H1 (cell line): ENCODE results near the gene MTR. TPM values are rescaled to one million over a fixed set of nuclear protein-coding genes. Genes with fewer than 3 reads are reported as not detected.

Experiments
- CTCF ChIA-PET: fragments of 300-600 bp; sonication (Branson Sonifier 250); formaldehyde crosslinking; loops from one replicate; lab custom pipeline; 2021; ENCODE audit not compliant: partially characterized antibody; lab: Charles Lee
- POLR2A ChIA-PET: fragments of 300-600 bp; sonication (Branson Sonifier 250); formaldehyde crosslinking; loops from one replicate; lab custom pipeline; 2021; ENCODE audit warnings: inconsistent platforms; ENCODE audit not compliant: partially characterized antibody; lab: Charles Lee
- DNase-seq, 2 experiments: peaks; one replicate each; pipeline versions ENCODE4 v3.0.0 to v3.0.0-alpha.2; 2010 to 2022; ENCODE audit warnings: low spot score in 2 of 2, low read depth in 1 of 2, mixed read lengths in 1 of 2
- FAIRE-seq: peaks from 2 replicates; lab custom pipeline; 2011; peaks lifted over from hg19 to GRCh38; lab: Jason Lieb, UNC
- H2AFZ ChIP-seq: 2 replicates; pipeline ENCODE4 v1.8.1; 2012; ENCODE audit warnings: low read length, inconsistent platforms
- H2AK5ac ChIP-seq: 2 replicates; pipeline ENCODE4 v1.6.1; 2013; ENCODE audit warnings: low read depth, low read length
- H2BK120ac ChIP-seq: replicated peaks from 2 replicates; pipeline ENCODE3; 2013; ENCODE audit warnings: low read depth, low read length, inconsistent platforms
- H2BK12ac ChIP-seq: 2 replicates; pipeline ENCODE4 v1.6.1; 2013; ENCODE audit warnings: low read depth, low read length
- H2BK15ac ChIP-seq: 2 replicates; pipeline ENCODE4 v1.6.1; 2013; ENCODE audit warnings: low read length
- H2BK20ac ChIP-seq: 2 replicates; pipeline ENCODE4 v1.6.1; 2013; ENCODE audit warnings: low read length
- H2BK5ac ChIP-seq: 2 replicates; pipeline ENCODE4 v1.6.1; 2013; ENCODE audit warnings: low read depth, low read length
- H3K14ac ChIP-seq: 2 replicates; pipeline ENCODE4 v1.6.1; 2013; ENCODE audit warnings: inconsistent platforms; ENCODE audit not compliant: insufficient read length
- H3K18ac ChIP-seq: 2 replicates; pipeline ENCODE4 v1.6.1; 2013; ENCODE audit warnings: low read length; ENCODE audit errors: extremely low read depth
- H3K23ac ChIP-seq: 2 replicates; pipeline ENCODE4 v1.6.1; 2013; ENCODE audit warnings: inconsistent platforms; ENCODE audit not compliant: insufficient read length
- H3K23me2 ChIP-seq: 2 replicates; pipeline ENCODE4 v1.6.1; 2013; ENCODE audit warnings: low read depth, low read length
- H3K27ac ChIP-seq: 2 replicates; pipeline ENCODE4 v1.6.1; 2011; ENCODE audit warnings: low read depth, low read length, inconsistent platforms
- H3K27me3 ChIP-seq, 4 experiments: replicated peaks in 1 of 4; 1 replicate in 1 of 4; 2 replicates in 3 of 4; pipeline versions ENCODE4 v1.6.1 to v1.8.1; 2011 to 2013; ENCODE audit warnings: low read length in 3 of 4, mild to moderate bottlenecking in 3 of 4, inconsistent platforms in 2 of 4, mixed read lengths in 2 of 4, moderate library complexity in 1 of 4; ENCODE audit not compliant: control insufficient read depth in 3 of 4, insufficient read depth in 3 of 4; ENCODE audit errors: extremely low read depth in 1 of 4
- H3K36me3 ChIP-seq, 4 experiments: 2 replicates each; pipeline versions ENCODE4 v1.6.1 to v1.8.1; 2011 to 2013; ENCODE audit warnings: mild to moderate bottlenecking in 4 of 4, low read length in 3 of 4, moderate library complexity in 2 of 4, control low read depth in 1 of 4, inconsistent platforms in 1 of 4; ENCODE audit not compliant: insufficient read depth in 4 of 4, control insufficient read depth in 2 of 4
- H3K4ac ChIP-seq: replicated peaks from 2 replicates; pipeline ENCODE3; 2013; ENCODE audit warnings: low read length, low read depth, mixed read lengths, inconsistent platforms; ENCODE audit not compliant: insufficient read length
- H3K4me1 ChIP-seq, 4 experiments: replicated peaks in 1 of 4; 1 replicate in 1 of 4; 2 replicates in 3 of 4; pipeline versions ENCODE4 v1.6.1 to v1.8.1; 2011 to 2013; ENCODE audit warnings: low read length in 3 of 4, inconsistent platforms in 2 of 4, mixed read lengths in 1 of 4; ENCODE audit not compliant: insufficient read depth in 4 of 4, control insufficient read depth in 3 of 4
- H3K4me2 ChIP-seq, 2 experiments: 2 replicates each; pipeline versions ENCODE4 v1.6.1 to v1.8.1; 2011 to 2013; ENCODE audit warnings: low read depth in 2 of 2, low read length in 2 of 2, control low read depth in 1 of 2, inconsistent platforms in 1 of 2, mild to moderate bottlenecking in 1 of 2; ENCODE audit not compliant: insufficient read depth in 1 of 2
- H3K4me3 ChIP-seq, 4 experiments: fragments of 200-600, 300-600 bp in 1 of 4; sonication (generic), shearing (Covaris generic), sonication (Bioruptor Twin) in 1 of 4; 2 replicates each; pipeline versions ENCODE4 v1.5.1 to v1.8.1; 2011 to 2016; ENCODE audit warnings: low read length in 4 of 4, low read depth in 3 of 4, control low read depth in 2 of 4, inconsistent platforms in 2 of 4, mild to moderate bottlenecking in 2 of 4, mixed read lengths in 1 of 4, moderate library complexity in 1 of 4; ENCODE audit not compliant: insufficient read depth in 2 of 4; ENCODE audit errors: extremely low read depth in 1 of 4
- H3K56ac ChIP-seq: replicated peaks from 2 replicates; pipeline ENCODE3; 2013; ENCODE audit warnings: low read depth, mild to moderate bottlenecking, mixed read lengths, low read length, inconsistent platforms; ENCODE audit not compliant: insufficient read length
- H3K79me1 ChIP-seq: 2 replicates; pipeline ENCODE4 v1.6.1; 2013; ENCODE audit warnings: low read depth, low read length, control low read depth
- H3K79me2 ChIP-seq, 2 experiments: 2 replicates each; pipeline versions ENCODE4 v1.6.1 to v1.8.1; 2012 to 2013; ENCODE audit warnings: low read length in 2 of 2, mild to moderate bottlenecking in 2 of 2, inconsistent platforms in 1 of 2; ENCODE audit not compliant: insufficient read depth in 2 of 2, control insufficient read depth in 1 of 2
- H3K9ac ChIP-seq, 4 experiments: replicated peaks in 1 of 4; 1 replicate in 1 of 4; 2 replicates in 3 of 4; pipeline versions ENCODE4 v1.6.1 to v1.8.1; 2011 to 2013; ENCODE audit warnings: low read depth in 3 of 4, low read length in 3 of 4, control low read depth in 2 of 4, mild to moderate bottlenecking in 2 of 4, moderate library complexity in 2 of 4, inconsistent platforms in 1 of 4; ENCODE audit errors: extremely low read depth in 1 of 4
- H3K9me3 ChIP-seq, 2 experiments: 2 replicates each; pipeline versions ENCODE4 v1.6.1 to v1.8.1; 2012 to 2013; ENCODE audit warnings: mild to moderate bottlenecking in 2 of 2, moderate library complexity in 2 of 2, control low read depth in 1 of 2, inconsistent platforms in 1 of 2, low read depth in 1 of 2, low read length in 1 of 2, mixed read lengths in 1 of 2; ENCODE audit not compliant: insufficient read depth in 2 of 2
- H4K20me1 ChIP-seq, 2 experiments: replicated peaks in 1 of 2; 2 replicates each; pipeline versions ENCODE3 to v1.8.1; 2011 to 2013; ENCODE audit warnings: inconsistent platforms in 2 of 2, low read length in 2 of 2, mild to moderate bottlenecking in 1 of 2; ENCODE audit not compliant: insufficient read depth in 2 of 2, control insufficient read depth in 1 of 2
- H4K5ac ChIP-seq: 2 replicates; pipeline ENCODE4 v1.6.1; 2013; ENCODE audit warnings: low read length, low read depth, mixed read lengths, inconsistent platforms; ENCODE audit not compliant: insufficient read length
- H4K8ac ChIP-seq: 2 replicates; pipeline ENCODE4 v1.8.0; 2013; ENCODE audit warnings: mild to moderate bottlenecking, moderate library complexity, low read length, inconsistent platforms; ENCODE audit not compliant: insufficient read depth; ENCODE audit errors: extremely low read depth
- H4K91ac ChIP-seq: replicated peaks from 2 replicates; pipeline ENCODE3; 2013; ENCODE audit warnings: low read length, mixed read lengths, inconsistent platforms; ENCODE audit not compliant: insufficient read length
- POLR2AphosphoS5 ChIP-seq: IDR thresholded peaks from 2 replicates; pipeline ENCODE4 v1.6.1; 2011; ENCODE audit warnings: low read depth, low read length
- WGBS, 2 experiments: shearing (Covaris generic) in 1 of 2; methylation state at CpG; one replicate each; pipeline versions ENCODE4 v1.1.6 to v1.1.7; 2013 to 2015; ENCODE audit warnings: low lambda C conversion rate in 2 of 2, mixed read lengths in 2 of 2, inconsistent platforms in 1 of 2, low coverage in 1 of 2, missing lambda C conversion rate in 1 of 2; ENCODE audit not compliant: insufficient replicate concordance in 2 of 2, insufficient coverage in 1 of 2, insufficient read length in 1 of 2; ENCODE audit errors: extremely low coverage in 1 of 2, missing lambda C conversion rate in 1 of 2; 5-methylcytosine and 5-hydroxymethylcytosine counted together
- polyA plus RNA-seq, 7 experiments: library from polyadenylated mRNA; depleted of rRNA in 3 of 7; stranded (reverse) in 5 of 7; unstranded in 2 of 7; fragments of >200 nt in 5 of 7; fragments of 200-250 nt in 2 of 7; gene quantifications; 1 replicate in 5 of 7; 2 replicates in 1 of 7; 4 replicates in 1 of 7; pipeline versions ENCODE4 v1.2.1 to v1.2.3, GENCODE V29; 2011 to 2013; ENCODE audit warnings: missing spikeins in 2 of 7, mixed read lengths in 2 of 7
- total RNA-seq: library from RNA; stranded (reverse); fragmentation: NEBNext Ultra II Directional; extraction: Animal tissue kit (Norgen Biotek cat#: 25700); gene quantifications from 2 replicates; pipeline ENCODE4 v1.2.1, GENCODE V29; 2021

Gene MTR
- total and polyA plus RNA-seq, 2 of the 8 experiments (the other 6 are each of a cell fraction or from before 2014, with no cell fraction given), result 4.8 to 27.4 TPM

- POLR2A ChIA-PET, result no interaction called here
- Histone ChIP-seq H2BK20ac (no peak overlapping the region), H2AK5ac (no peak overlapping the region), H3K79me2 (no peaks in the 10 kb centered on the region), H2BK15ac (no peak overlapping the region), H3K4me1 (no peaks in the 10 kb centered on the region), H4K8ac (no peak overlapping the region), H3K9me3 (no peaks in the 10 kb centered on the region), H2BK5ac (no peak overlapping the region), H3K23me2 (no peaks in the 10 kb centered on the region), H3K4me3 (no peak overlapping the region), H3K14ac (no peak overlapping the region), H4K5ac (no peak overlapping the region), H2AFZ (no peak overlapping the region), H2BK120ac (no peak overlapping the region), H3K9ac (no peak overlapping the region), H3K27me3 (no peaks in the 10 kb centered on the region), H3K79me1 (no peaks in the 10 kb centered on the region), H4K20me1 (no peaks in the 10 kb centered on the region)
- WGBS, 2 experiments, result 78% methylated on average over 3 of the region's 3 CpGs; no CpG with 5 or more reads in 1 of the 2 experiments
- FAIRE-seq (no peak), DNase-seq (no peak)
- CTCF ChIA-PET, result interaction anchor here (0.6 to 1.1 kb wide), 4 partner anchors 15 to 297 kb away, joined by 3 read pairs; no protein-coding TSS in a partner anchor
- no peak for TF ChIP-seq POLR2AphosphoS5
- TF ChIP-seq, all 59 proteins: peak for 0
- H3K27ac ChIP-seq, result no peak overlapping the region
- no peak overlapping the region for H4K91ac ChIP-seq
- no peak overlapping the region for H3K23ac ChIP-seq
- H3K4me2 ChIP-seq, result no peak overlapping the region
- no peak overlapping the region for H3K56ac ChIP-seq
- peaks cover 0 to 9% (median 4%) of the 10 kb centered on the region in 4 experiments; a peak in 4 of 8 replicates for H3K36me3 ChIP-seq
- H3K4ac ChIP-seq, result no peak overlapping the region
- H2BK12ac ChIP-seq, result no peak overlapping the region
- no peak overlapping the region for H3K18ac ChIP-seq
Measured at GRCh38 chr1:236851871-236852270, 56.8 kb downstream of the MTR start.
